NCI-H2196 treated with DMSO at 0.1 percent for 48 hours (cell line): Measurements from ENCODE around the gene KRTAP1-3.
"Not testable (repeated sequence)": the region's sequence is repeated elsewhere in the genome, so short reads cannot be mapped to it uniquely, and the experiment has no call there.

Source experiments
- DNase-seq: peaks from one replicate; lab custom pipeline; 2025; ENCODE audit not compliant: unreplicated experiment; lab: John Stamatoyannopoulos, UW

KRTAP1-3 gene

DNA sequence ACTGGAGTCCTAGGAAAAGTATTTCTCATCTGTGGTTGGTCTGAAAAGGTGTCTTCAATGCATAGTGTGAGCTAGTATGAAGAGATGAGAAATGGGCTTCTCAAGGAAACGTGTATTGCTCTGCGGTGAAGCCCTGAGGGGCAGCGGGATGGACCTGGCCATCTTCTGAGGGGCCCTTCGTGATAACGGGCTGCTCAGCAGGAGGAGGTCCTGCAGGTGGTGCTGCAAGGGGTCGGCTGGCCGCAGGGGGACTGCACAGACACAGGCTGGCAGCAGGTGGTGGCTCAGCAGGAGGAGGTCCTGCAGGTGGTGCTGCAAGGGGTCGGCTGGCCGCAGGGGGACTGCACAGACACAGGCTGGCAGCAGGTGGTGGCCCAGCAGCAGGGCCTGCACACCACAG, 19.9 kb upstream of the KRTAP1-3 start:
- not testable (repeated sequence) for DNase-seq

DNA sequence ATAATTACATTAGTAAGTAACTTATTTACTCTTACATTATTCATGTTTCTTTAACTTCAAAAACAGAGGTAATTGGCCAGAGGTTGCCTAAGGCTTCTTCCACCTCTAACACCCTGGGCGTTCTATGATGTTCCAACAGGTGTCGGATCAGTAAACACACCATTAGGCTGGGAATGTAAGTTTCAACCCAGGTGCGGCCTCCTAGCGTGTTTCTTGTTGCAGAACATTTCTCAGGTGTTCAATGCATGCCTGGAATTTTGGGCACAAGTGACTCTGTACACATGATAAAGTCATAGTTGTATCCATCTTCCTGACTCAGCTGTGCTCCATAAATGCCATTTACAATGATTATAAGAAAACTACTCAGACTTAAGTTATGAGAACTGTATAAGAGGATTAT, 19.4 kb upstream of the KRTAP1-3 start:
- DNase-seq: no peak

DNA sequence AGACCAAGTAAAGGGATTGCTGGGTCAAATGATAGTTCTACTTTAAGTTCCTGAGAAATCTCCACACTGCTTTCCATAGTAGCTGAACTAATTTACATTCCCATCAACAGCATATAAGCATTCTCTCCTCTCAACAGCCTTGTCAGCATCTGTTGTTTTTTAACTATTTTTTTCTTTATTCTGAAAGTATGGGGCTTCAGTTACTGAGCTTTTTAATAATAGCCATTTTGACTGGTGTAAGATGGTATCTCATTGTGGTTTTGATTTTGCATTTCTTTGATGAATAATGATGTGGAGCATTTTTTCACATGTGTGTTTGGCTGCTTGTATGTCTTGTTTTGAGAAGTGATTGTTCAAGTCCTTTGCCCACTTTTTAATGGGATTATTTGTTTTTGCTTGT, 17.9 kb upstream of the KRTAP1-3 start:
- no peak for DNase-seq

DNA sequence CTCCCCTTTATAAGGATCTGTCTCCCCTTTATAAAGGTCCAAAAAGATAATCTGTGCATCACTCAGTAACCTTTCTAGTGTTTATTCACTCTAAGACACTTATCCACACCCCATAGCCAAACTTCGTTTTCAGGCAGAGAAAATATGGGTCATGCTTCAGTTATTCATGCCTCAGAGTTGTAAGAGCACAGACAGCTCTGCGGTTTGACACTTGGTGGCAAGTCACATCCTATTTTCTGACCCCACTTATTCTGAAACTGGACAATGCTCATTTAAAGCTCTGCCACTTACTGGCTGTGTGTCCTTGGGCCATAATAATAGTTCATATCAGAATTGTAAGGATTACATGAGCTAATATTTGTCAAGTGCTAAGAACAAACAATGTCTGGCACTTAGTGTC, 14.4 kb upstream of the KRTAP1-3 start:
- DNase-seq: no peak

DNA sequence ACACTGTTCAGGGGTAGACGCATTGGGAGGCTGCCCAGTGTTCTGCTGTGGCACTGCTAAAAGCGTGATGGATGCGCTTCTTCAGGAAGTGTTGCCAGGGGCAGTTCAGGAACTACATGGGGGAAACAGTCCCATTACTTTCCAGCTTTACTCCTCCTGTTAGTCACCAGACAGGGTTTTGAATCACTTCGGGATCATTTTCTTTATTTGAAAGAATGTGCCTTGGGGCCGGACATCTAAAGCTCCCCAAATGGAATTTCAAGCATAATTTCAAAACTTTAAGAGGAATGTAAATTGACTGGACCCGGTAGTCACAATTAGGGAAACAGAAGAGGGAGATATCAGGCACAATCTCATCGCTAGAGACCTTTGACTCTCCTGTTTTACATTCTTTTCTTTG, 13.8 kb upstream of the KRTAP1-3 start:
- no peak for DNase-seq

DNA sequence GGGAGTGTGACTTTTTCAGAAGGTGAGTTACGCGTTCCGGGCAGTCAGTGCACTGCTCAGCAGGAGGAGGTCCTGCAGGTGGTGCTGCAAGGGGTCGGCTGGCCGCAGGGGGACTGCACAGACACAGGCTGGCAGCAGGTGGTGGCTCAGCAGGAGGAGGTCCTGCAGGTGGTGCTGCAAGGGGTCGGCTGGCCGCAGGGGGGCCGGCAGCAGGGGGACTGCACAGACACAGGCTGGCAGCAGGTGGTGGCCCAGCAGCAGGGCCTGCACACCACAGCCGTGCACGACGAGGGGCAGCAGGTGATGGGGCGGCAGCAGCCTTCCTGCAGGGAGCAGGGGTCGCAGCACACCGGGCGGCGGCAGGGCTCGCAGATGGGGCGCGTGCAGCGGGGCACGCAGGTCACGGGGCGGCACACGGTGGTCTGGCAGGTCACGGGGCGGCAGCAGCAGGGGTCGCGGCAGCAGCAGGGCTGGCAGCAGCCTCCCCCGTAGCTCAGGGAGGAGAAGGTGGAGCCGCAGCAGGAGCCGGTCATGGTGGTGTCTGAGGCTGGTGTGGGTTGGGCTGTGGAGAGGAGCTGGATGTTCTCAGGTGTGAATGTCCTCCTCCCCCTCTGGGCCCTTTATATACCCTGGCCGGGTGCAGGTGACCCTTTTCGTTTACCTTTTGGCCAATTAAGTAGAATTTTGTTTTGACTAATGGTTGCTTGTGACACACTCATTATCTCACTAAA, 12.2 kb upstream of the KRTAP1-3 start, which contains the start of gene KRTAP2-1:
KRTAP2-1 (minus strand) TSS at position 582 of the 731 bp plus-strand sequence; CDS start at position 533, 49 bp downstream.
- not testable (repeated sequence) for DNase-seq

DNA sequence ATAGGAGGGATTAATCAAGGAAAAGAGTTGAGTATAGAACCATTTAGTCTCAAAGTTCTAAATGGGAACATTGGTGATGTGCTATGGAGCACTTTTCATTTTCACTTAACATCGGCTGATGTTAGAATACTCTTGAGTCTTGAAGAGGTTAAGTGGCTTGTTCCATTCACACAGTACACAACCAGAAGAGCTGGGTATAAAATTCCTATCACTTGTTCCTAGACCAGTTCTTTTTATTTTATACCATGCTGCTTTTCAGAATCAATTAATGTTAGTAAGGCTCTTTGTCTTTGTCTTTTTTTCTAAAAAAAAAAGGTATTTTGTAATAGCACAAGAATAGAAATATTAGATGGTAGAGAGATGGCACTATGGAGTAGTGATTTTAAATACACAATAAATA, 8.3 kb upstream of the KRTAP1-3 start:
- DNase-seq: no peak

DNA sequence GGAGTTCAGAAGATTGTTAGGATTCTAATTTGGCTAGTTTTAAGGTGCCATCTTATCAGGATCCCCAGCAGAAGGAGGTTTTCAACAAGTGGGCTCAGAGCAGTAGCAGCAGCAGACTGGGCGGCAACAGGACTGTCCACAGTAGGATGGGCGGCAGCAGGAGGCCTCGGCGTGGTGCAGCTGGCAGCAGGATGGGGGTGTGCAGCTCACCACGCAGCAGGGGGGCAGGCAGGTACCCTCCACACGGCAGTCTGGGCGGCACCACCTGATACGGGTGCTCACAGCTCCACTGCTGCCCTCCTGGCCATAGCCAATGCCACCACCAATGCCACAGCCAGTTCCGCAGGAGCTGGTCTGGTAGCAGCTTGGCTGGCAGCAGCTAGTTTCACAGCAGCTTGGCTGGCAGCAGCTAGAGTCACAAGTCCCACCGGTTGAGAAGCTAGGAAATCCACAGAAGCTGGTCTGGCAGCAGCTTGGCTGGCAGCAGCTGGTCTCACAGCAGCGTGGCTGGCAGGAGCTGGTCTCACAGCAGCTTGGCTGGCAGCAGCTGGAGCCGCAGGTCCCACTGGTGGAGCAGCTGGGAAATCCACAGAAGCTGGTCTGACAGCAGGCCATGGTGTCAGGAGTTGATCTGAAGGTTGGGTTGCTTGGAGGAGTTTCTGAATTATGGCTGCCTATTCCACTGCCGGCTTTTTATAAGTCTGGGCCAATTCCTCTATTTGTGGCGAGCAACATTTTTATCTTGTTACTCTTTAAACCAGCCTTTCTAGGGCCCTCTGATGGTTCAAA, 6.3 kb upstream of the KRTAP1-3 start, which contains the start of gene KRTAP1-1:
KRTAP1-1 (minus strand) TSS at position 668 of the 789 bp plus-strand sequence; CDS start at position 615, 53 bp downstream.
- not testable (repeated sequence) for DNase-seq

DNA sequence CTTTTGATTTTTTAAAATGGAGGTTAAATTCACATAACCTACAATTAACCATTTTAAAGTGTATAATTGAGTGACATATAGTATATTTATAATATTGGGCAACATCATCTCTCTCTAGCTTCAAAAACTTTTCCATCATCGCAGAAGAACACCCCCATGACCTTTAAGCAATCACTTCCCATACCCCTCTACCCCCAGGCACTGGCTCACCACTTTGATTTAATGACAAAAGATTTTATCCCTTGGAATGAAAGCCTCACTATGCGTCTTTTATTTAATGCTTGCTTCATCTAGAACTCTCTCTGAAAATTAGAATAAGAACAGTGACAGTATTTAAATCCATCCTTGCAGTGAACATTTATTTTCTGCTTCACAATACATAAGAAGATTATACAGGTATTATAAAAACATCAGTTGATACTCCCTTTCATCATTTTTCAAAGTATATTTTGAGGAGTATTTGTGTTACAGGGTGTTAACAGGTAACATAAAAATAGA, 3.2 kb upstream of the KRTAP1-3 start:
- no peak for DNase-seq

DNA sequence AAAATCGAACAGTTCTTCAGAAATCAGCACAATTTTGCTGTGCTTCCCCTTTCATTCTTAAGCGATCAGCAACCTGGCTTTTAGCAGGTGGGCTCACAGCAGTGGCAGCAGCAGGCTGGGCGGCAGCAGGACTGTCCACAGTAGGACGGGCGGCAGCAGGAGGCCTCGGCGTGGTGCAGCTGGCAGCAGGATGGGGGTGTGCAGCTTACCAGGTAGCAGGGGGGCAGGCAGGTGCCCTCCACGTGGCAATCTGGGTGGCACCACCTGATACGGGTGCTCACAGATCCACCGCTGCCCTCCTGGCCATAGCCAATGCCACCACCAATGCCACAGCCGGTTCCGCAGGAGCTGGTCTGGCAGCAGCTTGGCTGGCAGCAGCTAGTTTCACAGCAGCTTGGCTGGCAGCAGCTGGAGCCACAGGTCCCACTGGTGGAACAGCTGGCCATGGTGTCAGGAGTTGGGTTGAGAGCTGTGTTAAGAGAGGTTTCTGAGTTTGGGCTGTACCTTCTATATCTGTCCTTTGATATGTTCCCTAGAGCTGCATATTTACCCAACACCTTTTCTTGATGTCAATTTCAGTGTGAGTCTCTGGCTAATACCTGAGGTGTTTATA, 4.9 kb downstream of the KRTAP1-3 start, which contains the start of gene KRTAP1-4:
KRTAP1-4 (minus strand) TSS at position 563 of the 613 bp plus-strand sequence; CDS start at position 446, 117 bp downstream.
- no peak for DNase-seq

DNA sequence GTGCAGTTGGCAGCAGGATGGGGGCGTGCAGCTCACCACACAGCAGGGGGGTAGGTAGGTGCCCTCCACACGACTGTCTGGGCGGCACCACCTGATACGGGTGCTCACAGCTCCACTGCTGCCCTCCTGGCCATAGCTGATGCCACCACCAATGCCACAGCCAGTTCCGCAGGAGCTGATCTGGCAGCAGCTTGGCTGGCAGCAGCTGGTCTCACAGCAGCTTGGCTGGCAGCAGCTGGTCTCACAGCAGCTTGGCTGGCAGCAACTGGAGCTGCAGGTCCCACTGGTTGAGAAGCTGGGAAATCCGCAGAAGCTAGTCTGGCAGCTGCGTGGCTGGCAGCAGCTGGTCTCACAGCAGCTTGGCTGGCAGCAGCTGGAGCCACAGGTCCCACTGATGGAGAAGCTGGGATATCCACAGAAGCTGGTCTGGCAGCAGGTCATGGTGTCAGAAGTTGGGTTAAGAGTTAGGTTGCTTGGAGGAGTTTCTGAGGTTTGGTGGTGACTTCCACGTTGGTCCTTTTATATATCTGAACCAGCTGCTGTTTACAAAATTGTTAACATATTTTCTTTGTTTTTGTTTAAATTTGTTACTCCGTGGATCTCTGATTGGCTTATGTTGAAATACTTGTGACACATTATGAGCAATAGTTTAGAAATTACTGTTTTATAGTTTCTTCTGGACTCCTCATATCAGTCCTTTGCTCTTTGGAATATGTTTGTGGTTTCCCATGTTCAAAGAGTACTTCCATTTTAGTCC, 7.8 kb downstream of the KRTAP1-3 start, which contains the start of gene KRTAP1-5:
KRTAP1-5 (minus strand) TSS at position 494 of the 757 bp plus-strand sequence; CDS start at position 441, 53 bp downstream.
- no peak for DNase-seq

DNA sequence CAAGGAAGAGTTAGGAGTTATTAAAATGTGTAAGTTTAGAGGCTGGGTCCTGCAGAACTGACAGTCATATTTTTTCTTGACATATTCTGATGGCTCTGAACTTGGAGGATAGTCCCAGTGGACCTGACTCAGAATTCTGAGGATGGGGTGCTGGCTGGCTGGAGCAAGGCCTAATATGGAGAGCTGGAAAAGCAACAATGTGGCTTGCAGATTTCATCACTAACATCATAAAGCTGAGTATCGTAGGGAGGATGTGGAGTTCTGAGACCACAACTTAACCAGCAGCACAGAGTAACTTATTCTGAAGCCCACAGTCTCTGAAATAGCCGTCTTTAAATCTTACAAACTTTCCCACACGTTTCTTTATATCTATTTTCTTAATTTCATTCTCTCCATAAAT, 10.0 kb downstream of the KRTAP1-3 start:
- DNase-seq: no peak

DNA sequence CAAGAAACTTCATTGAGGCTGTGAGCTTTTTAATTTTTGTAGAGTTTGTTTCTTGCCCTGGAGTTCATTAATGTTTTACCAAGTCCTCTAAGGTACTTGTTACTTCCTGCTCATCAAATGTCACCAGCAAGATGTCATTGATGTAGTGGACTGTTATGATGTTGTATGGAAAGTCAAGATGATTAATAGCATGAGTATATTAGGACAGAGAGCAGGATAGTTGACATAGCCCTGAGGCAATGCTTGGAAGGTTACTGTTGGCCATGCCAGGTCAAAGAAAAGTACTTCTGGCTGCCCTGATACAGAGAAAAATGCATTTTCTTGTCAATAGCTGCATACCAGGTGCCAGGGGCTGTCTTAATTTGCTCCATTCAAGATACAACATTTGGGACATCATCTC, 14.3 kb downstream of the KRTAP1-3 start:
- DNase-seq: no peak

DNA sequence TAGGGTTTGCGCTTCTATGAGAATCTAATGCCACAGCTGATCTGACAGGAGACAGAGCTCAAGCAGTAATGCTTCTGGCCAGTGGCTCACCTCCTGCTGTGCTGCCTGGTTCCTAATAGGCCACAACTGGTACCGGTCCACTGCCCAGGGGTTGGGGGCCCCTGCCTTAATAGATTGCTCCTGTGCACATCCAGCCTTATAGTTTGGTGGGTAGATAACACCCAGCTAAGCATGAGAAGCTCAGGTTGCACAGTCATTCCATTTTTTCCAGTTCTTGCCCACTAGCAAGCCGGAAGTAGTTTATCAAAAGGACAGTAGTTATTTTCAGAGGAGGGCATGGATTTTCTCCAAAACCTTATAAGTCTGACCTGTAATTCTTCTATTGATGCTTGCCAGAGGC, 15.3 kb downstream of the KRTAP1-3 start:
- no peak for DNase-seq

DNA sequence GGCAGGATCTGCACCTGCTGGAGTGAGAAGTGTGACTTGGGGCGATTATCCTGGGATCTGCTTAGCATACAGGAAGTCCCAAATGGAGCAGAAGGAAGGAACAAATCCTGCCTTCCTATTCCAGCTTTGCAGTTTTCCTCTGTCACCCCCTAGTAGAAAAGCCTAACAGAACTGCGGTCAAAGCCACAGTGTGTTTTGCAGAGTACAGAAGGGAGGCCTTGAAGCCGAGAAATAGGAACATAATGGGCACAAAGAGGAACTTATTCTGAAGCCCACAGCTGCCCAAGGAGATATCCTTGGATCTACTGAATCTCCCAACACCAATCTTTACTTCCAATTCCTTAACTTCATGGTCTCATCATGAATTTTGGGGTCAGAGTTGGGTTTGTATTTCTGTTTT, 16.1 kb downstream of the KRTAP1-3 start:
- no peak for DNase-seq

DNA sequence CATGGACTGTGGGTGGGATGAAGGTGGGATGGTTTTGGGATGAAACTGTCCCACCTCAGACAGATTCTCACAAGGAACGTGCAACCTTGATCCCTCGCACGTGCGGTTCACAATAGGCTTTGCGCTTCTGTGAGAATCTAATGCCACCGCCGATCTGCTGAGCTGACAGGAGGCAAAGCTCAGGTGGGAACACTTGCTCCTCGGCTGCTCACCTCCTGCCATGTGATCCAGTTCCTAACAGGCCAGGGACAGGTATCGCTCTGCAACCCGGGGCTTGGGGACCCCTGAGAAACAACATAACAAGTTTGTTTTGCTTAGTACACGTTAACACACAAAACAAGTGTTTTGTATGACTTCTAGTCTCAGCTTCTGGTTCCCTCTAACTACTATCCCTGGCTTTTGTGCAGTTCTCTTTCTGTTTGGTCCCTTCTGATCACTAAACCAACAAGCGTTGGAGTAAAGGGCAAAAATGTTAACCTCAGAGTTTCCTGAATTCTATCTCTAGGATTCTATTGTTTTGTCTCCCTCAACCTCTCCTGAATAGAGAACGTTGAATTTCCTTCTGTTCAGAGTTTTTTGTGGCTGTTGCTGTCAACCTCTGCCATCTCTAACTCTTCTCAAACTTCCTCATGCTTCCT, 18.0 kb downstream of the KRTAP1-3 start:
- DNase-seq: no peak

DNA sequence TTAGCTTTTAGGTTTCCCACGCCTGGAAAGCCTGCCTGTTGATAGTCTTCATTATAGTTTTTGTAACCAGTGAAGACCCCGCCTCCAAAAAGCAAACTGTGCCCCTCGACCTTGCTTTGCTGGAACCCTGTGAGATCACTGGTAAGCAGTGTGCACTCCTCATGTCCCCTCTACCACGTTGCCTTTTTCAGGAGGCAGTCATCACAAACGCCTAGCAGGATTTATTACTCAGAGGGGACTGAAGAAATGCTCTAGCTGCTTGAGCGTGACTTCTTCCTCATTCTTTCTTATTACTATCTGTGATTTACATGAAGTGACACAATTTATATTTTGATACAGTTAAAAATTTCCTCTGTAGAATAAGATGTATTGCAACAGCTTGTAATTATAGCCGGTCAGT, 19.2 kb downstream of the KRTAP1-3 start:
- no peak for DNase-seq

DNA sequence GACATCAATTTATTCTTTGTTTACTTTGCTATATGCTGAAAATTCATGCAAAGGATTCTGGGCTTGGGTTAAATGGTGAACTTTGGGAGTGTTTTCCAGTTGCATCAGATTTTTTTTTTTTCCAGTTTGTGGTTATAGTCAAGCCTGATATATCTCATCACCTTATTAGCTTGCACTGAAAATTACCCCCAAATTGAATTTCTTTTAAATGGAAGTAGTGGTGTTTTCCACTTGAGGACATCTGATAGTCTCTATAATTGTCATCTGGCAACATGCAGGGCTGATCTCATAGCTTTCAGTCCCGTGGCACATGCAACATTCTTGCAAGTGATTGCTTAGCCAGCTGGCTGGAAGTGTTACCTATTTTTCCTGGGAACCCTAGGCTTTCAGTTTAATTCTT, 21.1 kb downstream of the KRTAP1-3 start:
- DNase-seq: no peak

DNA sequence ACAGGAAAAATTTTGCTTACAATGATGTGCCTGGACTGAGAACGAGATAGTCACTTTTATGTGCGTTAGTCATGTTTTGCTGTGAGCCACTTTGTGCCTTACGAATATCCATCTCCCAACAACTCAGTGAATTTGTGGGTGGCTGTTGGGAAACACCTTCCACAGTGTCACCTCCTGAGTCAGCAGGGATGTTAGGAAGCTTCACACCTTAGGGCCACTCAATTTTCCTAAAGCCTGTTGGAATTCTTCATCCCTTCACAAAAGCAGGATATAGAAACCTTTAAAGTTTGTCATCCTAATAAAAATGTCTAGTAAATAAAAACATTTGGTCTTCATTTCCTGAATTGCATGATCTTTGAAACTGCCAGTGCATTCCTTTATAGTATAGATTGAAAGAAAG, 21.5 kb downstream of the KRTAP1-3 start:
- no peak for DNase-seq
